Pulmonary artery endothelial cell (primary cell): Measurements from ENCODE around the gene ABI3BP. TPM values are rescaled to one million over a fixed set of nuclear protein-coding genes. Genes with fewer than 3 reads are reported as not detected.
A peak's percentile ranks its signal among the peaks of the same experiment; 100 is the strongest.

ENCODE experiments used
- DNase-seq: peaks from one replicate; pipeline ENCODE4 v3.0.0-alpha.2; 2011; ENCODE audit warnings: low read depth, low spot score
- total RNA-seq: library from RNA; depleted of rRNA; stranded (reverse); fragments of >200 nt; gene quantifications from 2 replicates; pipeline ENCODE4 v1.2.3, GENCODE V29; 2014

The ABI3BP gene
- total RNA-seq, 1 donor from 2014 or later: 9.3 TPM

GRCh38 chr3:100941451-100941850 is 51.8 kb downstream of the ABI3BP start:
- no peak for DNase-seq

DNA sequence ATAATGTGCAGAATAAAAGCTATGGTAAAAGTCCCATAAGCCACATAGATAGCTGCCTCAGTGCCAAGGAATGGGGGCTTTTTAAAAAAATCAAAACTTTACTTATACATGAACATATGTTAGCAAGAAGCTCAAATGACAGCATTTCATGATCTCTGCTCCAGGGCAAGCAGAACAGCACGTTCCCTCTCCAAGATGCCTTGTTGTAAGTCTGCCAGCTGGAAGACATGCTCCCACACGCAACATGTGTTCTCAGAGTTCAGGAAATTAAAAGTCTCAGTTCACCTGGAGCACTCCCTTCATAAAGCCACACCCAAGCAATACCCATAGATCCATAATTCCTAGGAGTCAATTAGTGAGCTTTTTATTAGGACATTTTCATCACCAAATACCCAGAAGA is 52.2 kb downstream of the ABI3BP start:
- DNase-seq: no peak

DNA sequence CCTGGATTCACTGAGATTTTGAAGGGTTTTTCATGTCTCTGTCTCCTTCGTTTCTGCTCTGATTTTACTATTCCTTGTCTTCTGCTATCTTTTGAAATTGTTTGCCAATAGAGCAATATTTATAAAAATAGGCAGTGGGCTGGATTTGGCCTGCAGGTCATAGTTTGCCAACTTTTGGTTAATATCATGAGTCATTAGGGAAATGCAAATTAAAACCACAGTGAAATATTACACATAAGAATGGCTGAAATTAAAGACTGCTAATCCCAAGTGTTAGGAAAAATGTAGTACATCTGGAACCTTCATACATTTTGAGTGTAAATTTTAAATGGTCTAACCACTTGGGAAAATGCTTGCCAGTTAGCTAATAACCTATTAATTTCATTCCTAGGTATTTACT is 56.3 kb downstream of the ABI3BP start:
- DNase-seq: no peak

GRCh38 chr3:100932491-100932890 is 60.7 kb downstream of the ABI3BP start:
- no peak for DNase-seq

DNA sequence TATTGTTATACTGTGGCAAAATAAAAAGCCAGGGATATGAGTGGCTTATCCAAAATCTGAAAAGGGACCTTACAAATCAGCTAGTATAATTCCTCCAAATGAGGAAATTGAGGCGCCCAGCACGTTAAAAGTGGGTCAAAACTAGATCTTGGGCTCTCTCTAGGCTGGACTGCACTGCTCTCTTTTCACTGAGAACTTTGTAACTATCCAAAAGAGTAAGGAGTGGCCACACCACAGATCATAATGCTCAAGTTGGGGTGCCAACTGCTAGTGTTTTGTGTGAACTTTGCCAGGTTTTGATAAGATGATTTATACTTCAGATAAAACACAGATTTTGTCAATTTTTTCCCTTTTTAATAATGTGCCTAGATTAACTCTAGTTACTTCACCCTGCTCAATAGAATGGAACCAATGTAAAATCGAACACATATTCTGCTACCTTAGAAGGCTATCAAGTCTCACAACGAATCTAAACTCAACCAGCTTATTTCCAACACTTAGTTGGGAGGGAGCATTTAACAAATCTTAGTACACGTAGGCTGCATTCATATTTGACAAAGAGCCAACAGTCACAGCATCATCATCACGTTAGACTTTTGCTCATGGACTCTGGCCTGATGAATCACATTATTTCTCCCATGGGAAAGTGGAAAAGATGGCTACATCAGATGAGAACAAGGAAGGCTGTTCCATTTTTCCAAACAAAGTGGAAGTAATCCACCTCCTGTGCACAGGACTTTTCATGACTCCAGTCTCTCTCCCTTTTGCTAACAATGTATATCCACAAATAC is 64.4 kb downstream of the ABI3BP start:
- no peak for DNase-seq

DNA sequence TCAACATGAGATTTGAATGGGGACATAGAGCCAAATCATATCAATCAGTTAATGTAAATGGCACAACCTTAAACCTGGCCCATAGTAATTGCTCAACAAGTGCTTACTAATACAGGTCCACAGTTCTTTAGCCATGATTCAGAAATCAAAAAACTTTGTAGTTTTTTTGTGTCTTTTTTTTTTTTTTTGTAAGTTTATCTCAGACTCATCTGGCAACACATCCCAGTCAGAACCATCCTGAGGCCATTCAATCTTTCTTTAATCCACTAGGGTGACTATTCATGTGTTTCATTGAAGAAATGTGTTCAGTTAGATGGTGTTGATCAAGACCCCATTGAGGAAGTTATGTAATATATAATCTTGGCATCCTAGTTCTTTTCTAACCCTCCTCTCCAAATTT is 65.4 kb downstream of the ABI3BP start:
- no peak for DNase-seq

DNA sequence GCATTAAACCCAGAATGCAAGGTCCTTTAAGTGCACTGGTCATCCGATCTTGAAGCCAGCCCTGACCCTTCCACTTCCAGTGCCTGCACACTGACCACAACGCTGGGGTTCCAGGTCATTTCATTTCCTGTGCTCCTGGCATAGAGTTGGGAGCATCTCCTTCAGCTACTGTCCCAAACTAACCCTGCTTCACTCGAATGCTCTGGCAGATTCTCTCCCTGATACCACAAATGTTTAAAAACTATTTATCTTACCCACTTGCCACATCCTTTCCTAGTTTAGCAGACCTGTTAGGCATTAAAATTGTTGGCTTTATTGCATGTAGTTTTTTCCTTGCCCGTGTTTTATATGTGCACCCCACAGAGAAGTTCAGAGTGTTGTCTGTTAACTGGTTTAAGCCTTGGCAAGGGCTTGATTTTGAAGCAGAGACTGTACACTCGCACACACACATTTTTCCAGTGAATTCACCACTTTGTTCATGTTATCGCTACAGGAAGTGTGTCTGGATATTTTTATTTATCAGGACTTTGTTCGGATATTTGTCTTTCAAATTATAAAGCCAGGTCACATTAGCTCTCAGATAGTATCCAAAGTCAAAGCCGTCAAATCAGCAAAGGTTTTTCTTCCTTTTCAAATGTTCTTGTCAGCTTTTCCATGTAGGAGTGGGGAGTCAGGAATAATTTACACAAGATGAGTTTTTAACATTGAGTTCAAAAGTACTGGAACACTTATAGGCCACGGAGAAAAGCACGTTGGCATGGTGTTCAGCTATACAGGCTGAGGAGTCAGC is 77.3 kb downstream of the ABI3BP start:
- DNase-seq: no peak

DNA sequence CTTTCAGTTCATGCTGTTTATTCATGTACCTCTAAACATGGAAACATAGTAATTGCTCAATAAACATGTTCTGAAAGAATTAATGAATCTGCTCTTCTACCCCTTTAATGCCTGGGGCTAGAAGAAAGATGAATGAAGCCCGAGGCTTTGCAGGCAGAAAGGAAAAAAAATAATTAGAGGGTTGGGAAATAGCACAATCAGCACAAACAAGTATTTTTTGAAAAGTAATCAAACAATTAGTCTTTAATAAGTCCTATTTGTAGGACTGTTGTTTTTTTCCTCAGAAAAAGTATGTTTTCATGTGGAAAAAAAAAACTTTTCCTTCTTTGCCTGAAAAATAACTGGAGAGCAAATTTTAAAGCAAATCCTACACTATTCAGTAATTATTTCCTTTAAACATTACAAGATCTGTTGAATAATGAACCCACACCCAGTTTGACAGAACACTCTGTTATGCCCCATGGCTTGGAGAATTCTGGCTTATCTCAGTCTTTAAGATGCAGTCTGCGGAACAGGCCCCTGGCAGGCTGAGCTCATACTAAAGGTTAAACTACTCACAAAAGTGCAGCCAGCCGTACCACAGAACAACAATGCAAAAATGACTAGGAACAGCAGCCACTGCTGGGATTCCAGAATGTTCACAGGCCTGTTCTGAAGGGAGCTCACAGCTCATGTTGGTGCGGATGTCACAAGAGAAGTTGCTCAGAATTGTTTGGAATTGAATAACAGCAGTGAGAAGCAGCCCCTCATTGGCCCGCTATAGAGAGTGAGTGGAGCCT is 79.2 kb downstream of the ABI3BP start:
- peak; percentile 43 for DNase-seq

DNA sequence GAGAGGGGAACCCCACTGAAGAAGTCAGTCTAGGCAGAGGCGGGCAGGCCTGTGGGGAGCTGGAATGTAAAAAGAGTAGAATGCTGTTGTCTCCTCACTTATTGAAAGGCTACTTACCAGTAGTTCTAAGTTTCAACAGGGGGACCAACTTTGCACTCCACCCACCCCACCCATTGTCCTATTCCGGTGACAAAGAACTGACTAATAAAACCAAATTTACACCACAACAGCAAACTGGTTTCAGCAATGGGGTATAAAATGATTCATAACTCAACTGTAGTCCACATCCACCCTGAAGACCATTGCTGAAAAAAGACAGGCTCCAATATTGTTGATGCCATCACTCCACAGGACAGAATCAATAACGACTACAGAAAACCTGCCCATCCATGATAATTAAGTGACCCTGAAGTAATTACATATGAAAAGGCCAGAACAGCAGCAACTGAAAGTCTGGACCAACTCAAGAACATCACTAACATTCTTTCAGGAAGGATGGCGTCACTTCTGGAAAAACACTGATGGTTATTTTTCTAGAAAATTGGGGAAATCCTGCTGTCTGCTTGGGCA is 80.2 kb downstream of the ABI3BP start:
- no peak for DNase-seq

- no peak for DNase-seq
Measured at GRCh38 chr3:100912571-100912970, 80.7 kb downstream of the ABI3BP start.

DNA sequence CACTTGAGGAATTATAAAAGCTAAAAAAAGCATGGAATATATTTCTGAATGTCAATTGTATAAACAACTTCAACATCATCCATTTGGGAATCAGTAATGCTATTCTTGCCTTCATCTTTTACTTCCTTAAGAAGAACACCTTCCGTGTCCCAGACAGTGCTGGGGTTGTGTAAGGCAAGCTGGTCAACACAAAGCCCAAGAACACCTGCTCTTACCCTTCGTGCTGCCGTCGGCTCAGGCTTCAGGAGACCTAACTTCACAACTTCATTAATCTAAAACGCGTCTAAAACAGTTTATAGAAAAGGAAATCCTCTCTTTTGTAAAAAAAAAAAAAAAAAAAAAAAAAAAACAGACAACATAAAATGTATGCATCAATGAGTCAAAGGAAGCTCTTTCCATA is 81.3 kb downstream of the ABI3BP start:
- no peak for DNase-seq

GRCh38 chr3:100910986-100911385 is 82.2 kb downstream of the ABI3BP start:
- no peak for DNase-seq

DNA sequence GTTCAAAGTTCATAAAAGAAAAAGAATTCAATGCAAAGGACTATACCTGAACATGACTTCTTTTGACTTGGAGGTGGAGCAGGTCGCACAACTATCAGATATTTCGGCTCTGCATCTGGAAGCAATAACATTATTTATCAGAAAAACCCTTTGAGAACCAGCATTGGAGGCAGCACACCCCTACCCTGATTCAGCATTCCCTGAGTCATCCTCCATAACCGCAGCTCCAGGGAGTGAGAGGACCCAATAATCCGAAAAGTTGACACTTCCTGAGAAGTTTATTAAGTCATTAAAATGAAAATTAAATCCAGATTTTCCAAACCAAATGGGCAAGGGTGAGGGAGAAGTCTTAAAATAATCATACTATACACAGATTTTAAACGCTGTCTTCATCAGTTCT is 90.6 kb downstream of the ABI3BP start:
- DNase-seq: no peak

- peak; percentile 27 for DNase-seq
Measured at GRCh38 chr3:100900671-100901335, 92.4 kb downstream of the ABI3BP start.

DNA sequence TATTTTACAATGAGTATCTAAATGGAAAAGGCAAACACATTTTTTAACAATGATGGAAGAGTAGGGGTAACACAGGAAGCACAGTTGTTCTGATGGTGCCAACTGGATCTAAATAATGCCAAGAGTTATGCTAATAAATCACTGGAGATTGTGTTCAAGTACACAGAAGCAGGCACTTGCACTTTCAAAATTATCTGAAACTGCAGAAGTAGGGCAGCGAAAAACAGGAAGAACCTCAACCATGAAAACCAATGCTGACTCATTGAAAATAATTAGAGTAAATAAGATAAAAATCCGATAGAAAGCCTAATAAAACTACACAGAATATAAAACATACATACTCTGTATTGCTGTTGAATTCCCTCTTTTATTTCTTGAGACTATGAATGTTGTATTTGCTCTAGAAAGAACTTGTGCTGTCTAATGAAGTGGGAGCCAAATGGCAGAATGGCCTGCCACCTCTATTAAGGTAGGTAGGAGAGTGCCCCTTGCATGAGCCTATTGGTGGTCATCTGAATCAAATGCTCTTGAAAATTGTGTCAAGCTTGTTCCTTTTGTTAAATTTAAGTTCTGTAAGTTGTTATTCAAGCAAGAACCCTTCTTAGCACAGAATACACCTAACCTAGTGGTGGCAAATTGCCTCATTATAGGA is 93.7 kb downstream of the ABI3BP start:
- DNase-seq: peak; percentile 53

- no peak for DNase-seq
Measured at GRCh38 chr3:100898681-100899080, 94.5 kb downstream of the ABI3BP start.

DNA sequence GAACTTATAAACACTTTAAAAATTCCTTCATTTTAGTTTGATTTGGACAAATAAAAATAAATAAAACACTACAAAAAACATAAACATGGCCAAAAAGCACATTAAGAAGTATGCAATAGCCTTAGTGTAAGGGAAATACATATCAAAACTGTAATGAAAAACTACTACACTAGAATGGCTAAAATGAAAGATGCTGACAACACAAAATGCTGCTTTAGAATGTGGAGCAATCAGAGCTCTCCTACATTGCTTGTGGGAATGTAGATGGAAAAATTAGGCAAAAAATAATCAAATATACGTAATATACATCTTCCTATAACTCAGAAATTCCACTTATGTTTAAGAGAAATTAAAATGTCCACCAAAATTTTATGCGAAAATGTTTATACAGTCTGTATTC is 96.2 kb downstream of the ABI3BP start:
- no peak for DNase-seq

GRCh38 chr3:100893590-100893989 is 99.6 kb downstream of the ABI3BP start:
- peak; percentile 20 for DNase-seq

DNA sequence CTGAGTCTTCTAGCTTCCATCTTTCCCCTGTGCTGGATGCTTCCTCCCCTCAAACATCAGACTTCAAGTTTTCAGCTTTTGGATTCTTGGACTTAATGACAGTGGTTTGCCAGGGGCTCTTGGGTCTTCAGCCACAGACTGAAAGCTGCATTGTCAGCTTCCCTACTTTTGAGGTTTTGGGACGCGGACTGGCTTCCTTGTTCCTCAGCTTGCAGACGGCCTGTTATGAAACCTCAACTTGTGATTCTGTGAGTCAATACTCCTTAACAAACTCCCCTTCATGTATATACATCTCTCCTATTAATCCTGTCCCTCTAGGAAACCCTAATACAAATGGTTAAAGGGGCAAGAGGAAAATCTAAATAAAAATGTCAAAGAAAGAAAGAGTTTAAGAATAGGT is 100.1 kb downstream of the ABI3BP start:
- no peak for DNase-seq

DNA sequence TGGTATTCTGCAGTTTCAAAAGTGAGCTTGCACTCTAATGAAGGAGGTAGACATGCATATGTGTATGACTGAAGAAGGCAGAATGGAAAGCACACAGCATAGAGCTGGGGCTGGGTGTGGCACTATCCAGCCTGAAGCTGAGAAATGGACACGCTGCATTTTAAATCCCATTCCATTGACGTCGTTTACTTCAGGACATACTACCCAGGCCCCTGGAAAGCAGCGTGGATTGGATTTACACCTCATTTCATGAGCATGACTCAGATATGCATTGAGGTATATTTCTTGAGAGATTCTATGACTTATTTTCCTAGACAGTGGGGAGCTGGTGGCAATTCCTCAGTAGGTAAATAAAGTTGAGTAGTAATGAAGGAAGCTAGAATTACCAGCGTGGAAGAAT is 101.4 kb downstream of the ABI3BP start:
- no peak for DNase-seq

DNA sequence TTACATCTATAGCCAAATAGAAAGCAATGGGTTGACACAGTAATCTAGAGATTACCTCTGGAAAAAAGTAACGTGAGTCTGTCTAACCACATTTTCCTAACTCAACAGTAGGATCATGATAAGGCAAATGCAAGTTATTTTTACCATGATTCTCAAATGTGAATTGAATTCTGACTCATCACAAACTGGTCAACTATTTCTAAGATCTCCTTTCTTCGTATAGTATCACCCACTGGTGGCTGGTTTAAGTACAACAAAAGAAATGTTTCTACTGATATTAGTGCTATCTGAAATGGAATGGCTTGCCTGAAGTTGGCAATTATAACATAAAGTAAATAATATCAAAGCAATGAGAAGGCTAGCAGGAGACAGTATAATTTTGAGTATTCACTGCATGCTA is 102.2 kb downstream of the ABI3BP start:
- DNase-seq: peak; percentile 15
